Stimulated activated CD4-positive, alpha-beta T cell treated with anti-CD3 and anti-CD28 coated beads, Interleukin-1b, Interleukin-23, amount 100 ng/mL, for 24 hours (primary cell): ENCODE results near the gene CYP2J2.
"Not testable (repeated sequence)": the region's sequence is repeated elsewhere in the genome, so short reads cannot be mapped to it uniquely, and the experiment has no call there.

Experiments
- DNase-seq, 4 experiments: peaks; one replicate each; pipeline ENCODE4 v3.0.0-alpha.2; 2020; ENCODE audit warnings: low read depth in 4 of 4, low spot score in 1 of 4

Gene CYP2J2

GRCh38 chr1:59919746-59920145 lies 6.8 kb downstream of the CYP2J2 start:
- DNase-seq = no peak

- no peak for DNase-seq
Measured at GRCh38 chr1:59917785-59918180, 8.8 kb downstream of the CYP2J2 start.

- DNase-seq = no peak
Measured at GRCh38 chr1:59917026-59917784, 9.4 kb downstream of the CYP2J2 start.

GRCh38 chr1:59915516-59915915 lies 11.1 kb downstream of the CYP2J2 start:
- no peak for DNase-seq

GRCh38 chr1:59914791-59915286 lies 11.7 kb downstream of the CYP2J2 start:
- not testable (repeated sequence) for DNase-seq

GRCh38 chr1:59908682-59909081 lies 17.9 kb downstream of the CYP2J2 start:
- no peak for DNase-seq

- no peak for DNase-seq
Measured at GRCh38 chr1:59908084-59908483, 18.5 kb downstream of the CYP2J2 start.

GRCh38 chr1:59906931-59907330 lies 19.6 kb downstream of the CYP2J2 start:
- DNase-seq = no peak

- DNase-seq = no peak
Measured at GRCh38 chr1:59903141-59903754, 23.3 kb downstream of the CYP2J2 start.

GRCh38 chr1:59901770-59902388 lies 24.7 kb downstream of the CYP2J2 start:
- no peak for DNase-seq

- no peak for DNase-seq
Measured at GRCh38 chr1:59900640-59901039, 25.9 kb downstream of the CYP2J2 start.

- no peak for DNase-seq
Measured at GRCh38 chr1:59898927-59899326, 27.6 kb downstream of the CYP2J2 start.

- DNase-seq = no peak
Measured at GRCh38 chr1:59897165-59897564, 29.4 kb downstream of the CYP2J2 start.

GRCh38 chr1:59892841-59893811 lies 33.4 kb downstream of the CYP2J2 start:
- no peak for DNase-seq

- DNase-seq = no peak
Measured at GRCh38 chr1:59885160-59885832, 41.3 kb downstream of the CYP2J2 start.

- no peak for DNase-seq
Measured at GRCh38 chr1:59880735-59881134, 45.8 kb downstream of the CYP2J2 start.

GRCh38 chr1:59879996-59880505 lies 46.5 kb downstream of the CYP2J2 start:
- DNase-seq = no peak

GRCh38 chr1:59879574-59879973 lies 47.0 kb downstream of the CYP2J2 start:
- peak in 3 of 4 experiments; percentile 3 to 12 (median 6) for DNase-seq

GRCh38 chr1:59878370-59878769 lies 48.2 kb downstream of the CYP2J2 start:
- no peak for DNase-seq

- no peak for DNase-seq
Measured at GRCh38 chr1:59877108-59877682, 49.4 kb downstream of the CYP2J2 start.
